Type B pancreatic cell (in vitro differentiated cells): Measurements from ENCODE around the gene CNTN6. TPM values are rescaled to one million over a fixed set of nuclear protein-coding genes. Genes with fewer than 3 reads are reported as not detected.

Source experiments
- DNase-seq: peaks from one replicate; pipeline ENCODE4 v3.0.0; 2021; ENCODE audit warnings: mixed read lengths; ENCODE audit not compliant: unreplicated experiment; ENCODE audit errors: extremely low spot score
- H3K27ac Mint-ChIP-seq: 2 replicates; pipeline ENCODE4 v1.8.0; 2021; ENCODE audit warnings: mild to moderate bottlenecking, mixed read lengths
- H3K27me3 Mint-ChIP-seq: 2 replicates; pipeline ENCODE4 v1.8.0; 2021; ENCODE audit warnings: mixed read lengths
- H3K36me3 Mint-ChIP-seq: 2 replicates; pipeline ENCODE4 v1.8.0; 2021; ENCODE audit warnings: mixed read lengths
- H3K4me1 Mint-ChIP-seq: one replicate; pipeline ENCODE4 v1.8.0; 2021; ENCODE audit warnings: mixed read lengths; ENCODE audit not compliant: unreplicated experiment
- H3K4me3 Mint-ChIP-seq: 2 replicates; pipeline ENCODE4 v1.8.0; 2021; ENCODE audit warnings: mild to moderate bottlenecking, mixed read lengths
- H3K9me3 Mint-ChIP-seq: 2 replicates; pipeline ENCODE4 v1.8.0; 2021; ENCODE audit warnings: mixed read lengths
- CTCF ChIP-seq: fragments of 200-600 bp; sonication (generic); conservative IDR thresholded peaks from 2 replicates; pipeline ENCODE4 v1.5.0; 2021; ENCODE audit warnings: antibody characterized with exemption, mild to moderate bottlenecking
- total RNA-seq: library from RNA; stranded (reverse); gene quantifications from 2 replicates; pipeline ENCODE4 v1.2.1, GENCODE V29; 2021; ENCODE audit warnings: low replicate concordance

Gene CNTN6
- total RNA-seq, 1 donor from 2014 or later, result 3.3 TPM

GRCh38 chr3:1171320-1171719, 78.5 kb downstream of the CNTN6 start:
- peaks cover 8% of the 10 kb centered on the region for H3K9me3 Mint-ChIP-seq
- no peak overlapping the region for H3K27ac Mint-ChIP-seq
- no peak for TF ChIP-seq CTCF
- H3K36me3 Mint-ChIP-seq, result no peaks in the 10 kb centered on the region
- H3K4me3 Mint-ChIP-seq, result no peak overlapping the region
- peaks cover 19% of the 10 kb centered on the region for H3K27me3 Mint-ChIP-seq
- H3K4me1 Mint-ChIP-seq, result no peaks in the 10 kb centered on the region
- DNase-seq, result no peak

DNA sequence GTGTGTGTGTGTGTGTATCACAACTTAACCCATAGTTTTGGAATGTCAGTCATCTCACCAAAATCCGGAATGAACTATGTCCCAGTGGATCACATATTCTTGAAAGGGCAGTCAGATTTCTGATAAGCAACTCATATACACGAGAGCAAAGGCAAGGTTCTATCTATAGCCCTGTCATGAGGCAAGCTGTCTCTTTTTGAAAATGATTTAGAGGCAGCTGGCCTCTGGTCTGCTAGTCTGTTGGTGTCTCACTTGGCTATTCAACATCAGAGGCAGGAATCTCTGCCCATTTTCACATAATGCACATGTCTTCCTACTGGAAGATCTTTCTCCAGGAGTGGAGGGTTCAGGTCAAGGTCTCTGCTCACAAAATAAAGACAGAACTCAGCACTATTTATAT, 79.8 kb downstream of the CNTN6 start:
- no peak for DNase-seq
- Mint-ChIP-seq H3K9me3 (peaks cover 8% of the 10 kb centered on the region), H3K27ac (no peak overlapping the region), H3K4me3 (no peak overlapping the region), H3K4me1 (no peaks in the 10 kb centered on the region), H3K36me3 (no peaks in the 10 kb centered on the region), H3K27me3 (peaks cover 15% of the 10 kb centered on the region)
- TF ChIP-seq CTCF, result no peak

- Mint-ChIP-seq H3K27ac (no peak overlapping the region), H3K36me3 (no peaks in the 10 kb centered on the region), H3K4me1 (no peaks in the 10 kb centered on the region), H3K9me3 (peaks cover 13% of the 10 kb centered on the region), H3K27me3 (peaks cover 3% of the 10 kb centered on the region), H3K4me3 (no peak overlapping the region)
- no peak for DNase-seq
- TF ChIP-seq CTCF, result no peak
Observed at GRCh38 chr3:1179146-1179545, 86.3 kb downstream of the CNTN6 start.

GRCh38 chr3:1183320-1184048, 90.7 kb downstream of the CNTN6 start:
- no peak for TF ChIP-seq CTCF
- DNase-seq, result no peak

GRCh38 chr3:1190569-1190968, 97.7 kb downstream of the CNTN6 start:
- no peak for DNase-seq
- TF ChIP-seq CTCF, result no peak
- Mint-ChIP-seq H3K4me3 (no peak overlapping the region), H3K9me3 (no peaks in the 10 kb centered on the region), H3K36me3 (no peaks in the 10 kb centered on the region), H3K27me3 (peaks cover 5% of the 10 kb centered on the region), H3K4me1 (no peaks in the 10 kb centered on the region), H3K27ac (no peak overlapping the region)

More at GRCh38 chr3:1183320-1184048, 90.7 kb downstream of the CNTN6 start:
- no peak overlapping the region for H3K27ac Mint-ChIP-seq
- no peaks in the 10 kb centered on the region for H3K4me1 Mint-ChIP-seq
- no peaks in the 10 kb centered on the region for H3K9me3 Mint-ChIP-seq
- H3K27me3 Mint-ChIP-seq, result peaks cover 3% of the 10 kb centered on the region
- no peaks in the 10 kb centered on the region for H3K36me3 Mint-ChIP-seq
- H3K4me3 Mint-ChIP-seq, result no peak overlapping the region
